Adrenal gland (tissue), 5 donors: ENCODE results near the gene RNF167.

ENCODE experiments used
- CTCF ChIP-seq, 6 experiments: fragments of 450-650 bp in 4 of 6; fragments of 200-600 bp in 2 of 6; sonication (generic) in 1 of 6; IDR thresholded peaks; 1 replicate in 5 of 6; 2 replicates in 1 of 6; pipeline versions ENCODE4 v1.5.1 to v1.8.0; 2016 to 2021; ENCODE audit warnings: antibody characterized with exemption in 6 of 6, mild to moderate bottlenecking in 2 of 6, moderate library complexity in 1 of 6
- POLR2A ChIP-seq, 2 donors: fragments of 450-650 bp; IDR thresholded peaks; one replicate each; pipeline ENCODE4 v1.6.1; 2017; ENCODE audit warnings: antibody characterized with exemption in 2 of 2, mild to moderate bottlenecking in 2 of 2, moderate library complexity in 1 of 2
- donor health status: DM: no; HTN: no; CAD: no.

- TF ChIP-seq CTCF (IDR thresholded peaks at IDR 0.05) (no peak), POLR2A (IDR thresholded peaks at IDR 0.05) (no peak)
These were observed 10.7 kb downstream of the RNF167 start, which contains the start of gene ENO3 for GRCh38 chr17:4950746-4951204.
